ENCODE results near the gene RACK1. TPM values are rescaled to one million over a fixed set of nuclear protein-coding genes. Genes with fewer than 3 reads are reported as not detected.

Gene RACK1
- total and polyA plus RNA-seq, 2 of the 8 experiments (the other 6 are each of a cell fraction or from before 2014, with no cell fraction given), result 2,589 to 7,971 TPM

DNA sequence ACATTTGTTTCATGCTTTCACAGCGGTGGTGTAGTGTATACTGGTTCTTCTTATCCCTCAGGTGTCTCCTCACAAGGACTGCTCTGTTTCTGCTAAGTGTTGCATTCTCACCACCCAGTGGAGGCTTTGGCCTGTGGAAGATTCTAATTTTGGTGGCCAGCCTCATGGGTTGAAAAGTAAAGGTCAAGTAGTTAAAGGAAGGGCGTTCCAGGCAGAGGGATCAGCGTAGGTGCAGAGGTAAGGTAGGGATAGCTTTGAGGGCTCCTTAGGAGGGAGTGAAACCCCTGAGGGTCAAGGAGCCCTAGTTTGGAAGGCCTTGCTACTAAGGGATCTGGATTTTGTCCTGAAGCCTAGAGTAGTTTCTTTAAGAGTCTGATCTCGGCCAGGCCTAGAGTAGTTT lies 4.6 kb upstream of the RACK1 start (continued):
- TF ChIP-seq, protein P1, sequence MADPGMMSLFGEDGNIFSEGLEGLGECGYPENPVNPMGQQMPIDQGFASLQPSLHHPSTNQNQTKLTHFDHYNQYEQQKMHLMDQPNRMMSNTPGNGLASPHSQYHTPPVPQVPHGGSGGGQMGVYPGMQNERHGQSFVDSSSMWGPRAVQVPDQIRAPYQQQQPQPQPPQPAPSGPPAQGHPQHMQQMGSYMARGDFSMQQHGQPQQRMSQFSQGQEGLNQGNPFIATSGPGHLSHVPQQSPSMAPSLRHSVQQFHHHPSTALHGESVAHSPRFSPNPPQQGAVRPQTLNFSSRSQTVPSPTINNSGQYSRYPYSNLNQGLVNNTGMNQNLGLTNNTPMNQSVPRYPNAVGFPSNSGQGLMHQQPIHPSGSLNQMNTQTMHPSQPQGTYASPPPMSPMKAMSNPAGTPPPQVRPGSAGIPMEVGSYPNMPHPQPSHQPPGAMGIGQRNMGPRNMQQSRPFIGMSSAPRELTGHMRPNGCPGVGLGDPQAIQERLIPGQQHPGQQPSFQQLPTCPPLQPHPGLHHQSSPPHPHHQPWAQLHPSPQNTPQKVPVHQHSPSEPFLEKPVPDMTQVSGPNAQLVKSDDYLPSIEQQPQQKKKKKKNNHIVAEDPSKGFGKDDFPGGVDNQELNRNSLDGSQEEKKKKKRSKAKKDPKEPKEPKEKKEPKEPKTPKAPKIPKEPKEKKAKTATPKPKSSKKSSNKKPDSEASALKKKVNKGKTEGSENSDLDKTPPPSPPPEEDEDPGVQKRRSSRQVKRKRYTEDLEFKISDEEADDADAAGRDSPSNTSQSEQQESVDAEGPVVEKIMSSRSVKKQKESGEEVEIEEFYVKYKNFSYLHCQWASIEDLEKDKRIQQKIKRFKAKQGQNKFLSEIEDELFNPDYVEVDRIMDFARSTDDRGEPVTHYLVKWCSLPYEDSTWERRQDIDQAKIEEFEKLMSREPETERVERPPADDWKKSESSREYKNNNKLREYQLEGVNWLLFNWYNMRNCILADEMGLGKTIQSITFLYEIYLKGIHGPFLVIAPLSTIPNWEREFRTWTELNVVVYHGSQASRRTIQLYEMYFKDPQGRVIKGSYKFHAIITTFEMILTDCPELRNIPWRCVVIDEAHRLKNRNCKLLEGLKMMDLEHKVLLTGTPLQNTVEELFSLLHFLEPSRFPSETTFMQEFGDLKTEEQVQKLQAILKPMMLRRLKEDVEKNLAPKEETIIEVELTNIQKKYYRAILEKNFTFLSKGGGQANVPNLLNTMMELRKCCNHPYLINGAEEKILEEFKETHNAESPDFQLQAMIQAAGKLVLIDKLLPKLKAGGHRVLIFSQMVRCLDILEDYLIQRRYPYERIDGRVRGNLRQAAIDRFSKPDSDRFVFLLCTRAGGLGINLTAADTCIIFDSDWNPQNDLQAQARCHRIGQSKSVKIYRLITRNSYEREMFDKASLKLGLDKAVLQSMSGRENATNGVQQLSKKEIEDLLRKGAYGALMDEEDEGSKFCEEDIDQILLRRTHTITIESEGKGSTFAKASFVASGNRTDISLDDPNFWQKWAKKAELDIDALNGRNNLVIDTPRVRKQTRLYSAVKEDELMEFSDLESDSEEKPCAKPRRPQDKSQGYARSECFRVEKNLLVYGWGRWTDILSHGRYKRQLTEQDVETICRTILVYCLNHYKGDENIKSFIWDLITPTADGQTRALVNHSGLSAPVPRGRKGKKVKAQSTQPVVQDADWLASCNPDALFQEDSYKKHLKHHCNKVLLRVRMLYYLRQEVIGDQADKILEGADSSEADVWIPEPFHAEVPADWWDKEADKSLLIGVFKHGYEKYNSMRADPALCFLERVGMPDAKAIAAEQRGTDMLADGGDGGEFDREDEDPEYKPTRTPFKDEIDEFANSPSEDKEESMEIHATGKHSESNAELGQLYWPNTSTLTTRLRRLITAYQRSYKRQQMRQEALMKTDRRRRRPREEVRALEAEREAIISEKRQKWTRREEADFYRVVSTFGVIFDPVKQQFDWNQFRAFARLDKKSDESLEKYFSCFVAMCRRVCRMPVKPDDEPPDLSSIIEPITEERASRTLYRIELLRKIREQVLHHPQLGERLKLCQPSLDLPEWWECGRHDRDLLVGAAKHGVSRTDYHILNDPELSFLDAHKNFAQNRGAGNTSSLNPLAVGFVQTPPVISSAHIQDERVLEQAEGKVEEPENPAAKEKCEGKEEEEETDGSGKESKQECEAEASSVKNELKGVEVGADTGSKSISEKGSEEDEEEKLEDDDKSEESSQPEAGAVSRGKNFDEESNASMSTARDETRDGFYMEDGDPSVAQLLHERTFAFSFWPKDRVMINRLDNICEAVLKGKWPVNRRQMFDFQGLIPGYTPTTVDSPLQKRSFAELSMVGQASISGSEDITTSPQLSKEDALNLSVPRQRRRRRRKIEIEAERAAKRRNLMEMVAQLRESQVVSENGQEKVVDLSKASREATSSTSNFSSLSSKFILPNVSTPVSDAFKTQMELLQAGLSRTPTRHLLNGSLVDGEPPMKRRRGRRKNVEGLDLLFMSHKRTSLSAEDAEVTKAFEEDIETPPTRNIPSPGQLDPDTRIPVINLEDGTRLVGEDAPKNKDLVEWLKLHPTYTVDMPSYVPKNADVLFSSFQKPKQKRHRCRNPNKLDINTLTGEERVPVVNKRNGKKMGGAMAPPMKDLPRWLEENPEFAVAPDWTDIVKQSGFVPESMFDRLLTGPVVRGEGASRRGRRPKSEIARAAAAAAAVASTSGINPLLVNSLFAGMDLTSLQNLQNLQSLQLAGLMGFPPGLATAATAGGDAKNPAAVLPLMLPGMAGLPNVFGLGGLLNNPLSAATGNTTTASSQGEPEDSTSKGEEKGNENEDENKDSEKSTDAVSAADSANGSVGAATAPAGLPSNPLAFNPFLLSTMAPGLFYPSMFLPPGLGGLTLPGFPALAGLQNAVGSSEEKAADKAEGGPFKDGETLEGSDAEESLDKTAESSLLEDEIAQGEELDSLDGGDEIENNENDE (IDR thresholded peaks at IDR 0.05; ENCODE audit: insufficient replicate concordance, low read length), result no peak
- TF ChIP-seq POU5F1 (IDR thresholded peaks at IDR 0.05; ENCODE audit: low read depth, low read length), result no peak
